Brain microvascular endothelial cell (primary cell): ENCODE data around the gene SV2B.

ENCODE experiments used
- DNase-seq: peaks from one replicate; pipeline ENCODE4 v3.0.0-alpha.2; 2020
- H3K27ac ChIP-seq: fragments of 250-450 bp; sonication (Bioruptor Pico); 2 replicates; pipeline ENCODE4 v1.5.1; 2020; ENCODE audit warnings: mild to moderate bottlenecking, moderate library complexity
- H3K27me3 ChIP-seq: fragments of 250-450 bp; sonication (Bioruptor Pico); replicated peaks from 2 replicates; pipeline ENCODE4 v1.5.1; 2020; ENCODE audit warnings: mild to moderate bottlenecking
- H3K36me3 ChIP-seq: fragments of 250-450 bp; sonication (Bioruptor Pico); replicated peaks from 2 replicates; pipeline ENCODE4 v1.5.1; 2020; ENCODE audit warnings: mild to moderate bottlenecking
- H3K4me3 ChIP-seq: 2 replicates; pipeline ENCODE4 v1.5.1; 2011; ENCODE audit warnings: low read depth, mild to moderate bottlenecking, control low read depth, low read length, moderate library complexity
- in situ Hi-C: cut with HindIII; loops from 2 replicates; pipeline ENCODE4 v1.10.0; 2017; ENCODE audit warnings: low sequenced_read_pairs, low pct_ligation_motif_present
- TF ChIP-seq, protein P1 (sequence below): IDR thresholded peaks from 2 replicates; pipeline ENCODE4 v1.5.1; 2011; ENCODE audit warnings: low read depth, mild to moderate bottlenecking, moderate library complexity, low read length, control low read depth, inconsistent platforms; ENCODE audit errors: missing control alignments

SV2B gene

GRCh38 chr15:91184441-91184840 is 84.4 kb downstream of the SV2B start:
- H3K27ac ChIP-seq: no peak overlapping the region
- TF ChIP-seq, protein P1, sequence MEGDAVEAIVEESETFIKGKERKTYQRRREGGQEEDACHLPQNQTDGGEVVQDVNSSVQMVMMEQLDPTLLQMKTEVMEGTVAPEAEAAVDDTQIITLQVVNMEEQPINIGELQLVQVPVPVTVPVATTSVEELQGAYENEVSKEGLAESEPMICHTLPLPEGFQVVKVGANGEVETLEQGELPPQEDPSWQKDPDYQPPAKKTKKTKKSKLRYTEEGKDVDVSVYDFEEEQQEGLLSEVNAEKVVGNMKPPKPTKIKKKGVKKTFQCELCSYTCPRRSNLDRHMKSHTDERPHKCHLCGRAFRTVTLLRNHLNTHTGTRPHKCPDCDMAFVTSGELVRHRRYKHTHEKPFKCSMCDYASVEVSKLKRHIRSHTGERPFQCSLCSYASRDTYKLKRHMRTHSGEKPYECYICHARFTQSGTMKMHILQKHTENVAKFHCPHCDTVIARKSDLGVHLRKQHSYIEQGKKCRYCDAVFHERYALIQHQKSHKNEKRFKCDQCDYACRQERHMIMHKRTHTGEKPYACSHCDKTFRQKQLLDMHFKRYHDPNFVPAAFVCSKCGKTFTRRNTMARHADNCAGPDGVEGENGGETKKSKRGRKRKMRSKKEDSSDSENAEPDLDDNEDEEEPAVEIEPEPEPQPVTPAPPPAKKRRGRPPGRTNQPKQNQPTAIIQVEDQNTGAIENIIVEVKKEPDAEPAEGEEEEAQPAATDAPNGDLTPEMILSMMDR: no peak

DNA sequence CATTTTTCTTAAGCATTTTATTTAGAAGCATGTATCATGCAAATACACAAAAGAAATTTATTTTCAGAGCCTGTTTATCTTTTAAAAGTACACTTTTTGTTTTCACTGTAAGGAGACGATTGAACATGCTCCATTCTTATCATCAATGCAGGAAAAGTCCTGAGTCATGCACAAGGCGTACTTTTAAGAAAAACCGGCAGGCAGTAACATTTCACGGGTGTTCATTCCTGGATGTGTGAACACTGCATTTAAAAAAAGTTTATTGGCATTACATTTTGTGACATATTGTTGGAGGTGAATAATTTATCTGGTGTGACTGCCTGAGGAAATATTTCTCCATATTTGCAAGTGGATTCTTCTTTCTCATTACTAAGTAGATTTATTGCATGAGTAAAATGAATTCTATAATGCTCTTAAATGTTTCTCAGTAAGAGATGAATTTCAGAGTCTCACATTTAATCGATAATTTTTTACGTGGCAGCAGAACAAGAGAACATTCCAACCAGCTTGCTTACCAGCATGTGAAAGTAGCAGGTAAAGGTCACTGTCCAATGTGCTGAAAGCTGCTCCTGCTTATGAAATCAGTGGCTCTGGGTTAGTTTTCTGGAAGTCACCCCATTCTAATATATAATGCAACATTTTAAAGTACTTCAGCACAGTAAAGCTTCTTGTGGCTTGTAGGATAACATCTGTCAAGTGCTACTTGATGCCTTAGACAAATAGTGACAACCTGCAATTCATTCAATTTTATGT is 87.0 kb downstream of the SV2B start:
- Histone ChIP-seq H3K36me3 (no peaks in the 10 kb centered on the region), H3K4me3 (no peak overlapping the region), H3K27me3 (no peaks in the 10 kb centered on the region), H3K27ac (no peak overlapping the region)
- TF ChIP-seq, protein P1: no peak
- in situ Hi-C loops: no loop called here
- peak; percentile 2 for DNase-seq

More at GRCh38 chr15:91184441-91184840, 84.4 kb downstream of the SV2B start:
- no peaks in the 10 kb centered on the region for H3K27me3 ChIP-seq
- in situ Hi-C loops: no loop called here
- no peaks in the 10 kb centered on the region for H3K36me3 ChIP-seq
- no peak overlapping the region for H3K4me3 ChIP-seq
- DNase-seq: no peak

DNA sequence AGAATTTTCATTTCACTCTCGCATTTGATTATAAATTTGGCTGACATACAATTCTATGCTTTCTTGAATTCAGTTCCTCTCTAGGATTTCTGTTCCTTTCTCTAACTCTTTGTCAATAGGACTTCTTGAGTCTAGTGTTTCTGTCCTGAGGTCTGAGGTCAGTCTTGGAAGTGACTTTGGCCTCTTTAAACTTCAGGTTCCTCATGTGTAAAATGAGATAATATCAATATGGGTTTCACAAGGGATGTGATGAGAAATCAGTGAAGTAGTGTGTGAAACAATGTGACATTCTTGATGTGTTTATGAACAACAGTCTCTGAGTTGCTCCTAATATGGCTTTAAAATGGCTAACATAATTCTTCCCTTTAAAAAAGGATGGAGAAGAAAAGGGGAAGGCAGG is 92.2 kb downstream of the SV2B start:
- TF ChIP-seq, protein P1: no peak
- no peak overlapping the region for H3K4me3 ChIP-seq
- H3K27me3 ChIP-seq: no peaks in the 10 kb centered on the region
- in situ Hi-C loops: no loop called here
- H3K36me3 ChIP-seq: no peaks in the 10 kb centered on the region
- DNase-seq: no peak
- no peak overlapping the region for H3K27ac ChIP-seq

DNA sequence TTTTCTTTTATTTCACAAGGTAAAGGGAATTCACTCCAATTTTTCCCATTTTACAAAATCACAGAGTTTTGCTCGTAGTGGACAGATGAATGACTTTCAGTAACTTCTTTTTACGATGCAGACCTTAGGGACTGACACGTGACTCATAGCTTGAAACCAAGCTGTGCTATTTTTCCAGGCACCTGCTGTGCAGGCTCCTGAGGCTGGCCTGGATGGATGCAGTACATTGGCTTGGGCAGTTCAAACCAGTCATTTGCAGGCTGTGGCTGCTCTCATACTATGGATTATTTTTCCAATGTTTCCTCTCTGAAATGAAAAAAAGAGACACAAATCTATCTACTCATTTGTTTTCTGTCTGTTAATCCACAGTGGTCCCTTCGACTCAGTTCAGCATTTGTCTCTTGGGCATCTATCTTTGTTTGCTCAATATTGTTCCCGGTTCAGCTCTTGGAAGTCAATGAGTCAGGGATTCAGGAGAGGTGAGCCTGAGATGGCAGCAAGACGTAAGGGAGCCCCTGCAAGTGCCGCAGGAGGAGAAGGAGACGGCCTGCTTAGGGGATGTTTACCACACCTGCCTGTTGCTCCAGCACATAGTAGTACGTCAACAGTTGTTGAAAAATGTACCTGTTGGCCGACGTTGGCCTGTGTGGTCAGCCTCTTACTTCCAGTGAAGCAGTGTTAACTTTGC is 92.8 kb downstream of the SV2B start:
- Histone ChIP-seq H3K4me3 (no peak overlapping the region), H3K36me3 (no peaks in the 10 kb centered on the region), H3K27me3 (no peaks in the 10 kb centered on the region), H3K27ac (no peak overlapping the region)
- in situ Hi-C loops: no loop called here
- TF ChIP-seq, protein P1: no peak
- no peak for DNase-seq

DNA sequence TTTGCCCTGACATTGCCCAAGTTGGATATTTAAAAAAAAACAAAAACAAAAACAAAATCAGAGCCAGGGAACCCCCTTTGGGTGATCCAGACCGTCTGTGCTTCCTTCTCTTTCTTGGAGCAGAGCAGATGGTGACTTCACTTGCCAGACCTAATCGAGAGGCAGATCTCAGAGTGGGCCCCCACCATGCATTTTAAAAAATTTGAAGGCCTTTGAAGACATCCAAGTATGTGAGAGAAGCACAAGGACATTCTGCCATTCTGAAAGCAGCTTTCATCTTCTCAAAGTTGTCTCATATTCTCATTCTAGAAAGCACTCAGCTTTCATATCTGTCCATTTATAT is 93.3 kb downstream of the SV2B start:
- no peaks in the 10 kb centered on the region for H3K27me3 ChIP-seq
- H3K4me3 ChIP-seq: no peak overlapping the region
- no peaks in the 10 kb centered on the region for H3K36me3 ChIP-seq
- in situ Hi-C loops: no loop called here
- TF ChIP-seq, protein P1: no peak
- no peak overlapping the region for H3K27ac ChIP-seq
- no peak for DNase-seq
